Astrocyte (in vitro differentiated cells and primary cell): ENCODE measurements around the gene RPL28.

Experiments used
- EZH2 ChIP-seq: IDR thresholded peaks from 2 replicates; pipeline ENCODE4 v1.6.1; 2012; ENCODE audit warnings: mild to moderate bottlenecking, low read length, inconsistent platforms; ENCODE audit not compliant: insufficient read depth
- TF ChIP-seq, protein P1 (sequence below): IDR thresholded peaks from 2 replicates; pipeline ENCODE4 v1.5.1; 2011; ENCODE audit warnings: low read depth, mild to moderate bottlenecking, inconsistent platforms, low read length, moderate library complexity; ENCODE audit not compliant: insufficient read depth

DNA sequence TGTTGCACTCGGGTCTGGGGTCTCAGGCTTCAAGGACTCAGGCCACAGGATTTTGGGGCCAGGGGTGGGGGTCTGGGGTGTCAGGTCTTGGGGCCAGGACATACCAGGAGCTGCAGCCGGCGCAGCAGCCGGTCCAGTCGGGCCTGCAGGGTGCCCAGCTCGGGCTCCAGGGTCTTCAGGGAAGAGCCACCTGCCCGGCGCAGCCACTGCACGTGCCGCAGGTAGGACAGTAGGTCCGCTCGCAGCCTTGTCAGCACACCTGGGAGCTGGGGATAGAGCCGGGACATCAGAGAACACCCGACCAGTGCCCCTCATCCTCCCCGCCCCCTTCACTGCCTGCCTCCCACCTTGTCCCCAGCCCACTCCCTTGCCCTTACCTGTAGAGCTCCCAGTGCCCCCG lies 17.6 kb upstream of the RPL28 start:
- TF ChIP-seq, protein P1, sequence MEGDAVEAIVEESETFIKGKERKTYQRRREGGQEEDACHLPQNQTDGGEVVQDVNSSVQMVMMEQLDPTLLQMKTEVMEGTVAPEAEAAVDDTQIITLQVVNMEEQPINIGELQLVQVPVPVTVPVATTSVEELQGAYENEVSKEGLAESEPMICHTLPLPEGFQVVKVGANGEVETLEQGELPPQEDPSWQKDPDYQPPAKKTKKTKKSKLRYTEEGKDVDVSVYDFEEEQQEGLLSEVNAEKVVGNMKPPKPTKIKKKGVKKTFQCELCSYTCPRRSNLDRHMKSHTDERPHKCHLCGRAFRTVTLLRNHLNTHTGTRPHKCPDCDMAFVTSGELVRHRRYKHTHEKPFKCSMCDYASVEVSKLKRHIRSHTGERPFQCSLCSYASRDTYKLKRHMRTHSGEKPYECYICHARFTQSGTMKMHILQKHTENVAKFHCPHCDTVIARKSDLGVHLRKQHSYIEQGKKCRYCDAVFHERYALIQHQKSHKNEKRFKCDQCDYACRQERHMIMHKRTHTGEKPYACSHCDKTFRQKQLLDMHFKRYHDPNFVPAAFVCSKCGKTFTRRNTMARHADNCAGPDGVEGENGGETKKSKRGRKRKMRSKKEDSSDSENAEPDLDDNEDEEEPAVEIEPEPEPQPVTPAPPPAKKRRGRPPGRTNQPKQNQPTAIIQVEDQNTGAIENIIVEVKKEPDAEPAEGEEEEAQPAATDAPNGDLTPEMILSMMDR: no peak
- no peak for TF ChIP-seq EZH2
